Measurements from ENCODE around the gene CACNA1E.

Gene CACNA1E

DNA sequence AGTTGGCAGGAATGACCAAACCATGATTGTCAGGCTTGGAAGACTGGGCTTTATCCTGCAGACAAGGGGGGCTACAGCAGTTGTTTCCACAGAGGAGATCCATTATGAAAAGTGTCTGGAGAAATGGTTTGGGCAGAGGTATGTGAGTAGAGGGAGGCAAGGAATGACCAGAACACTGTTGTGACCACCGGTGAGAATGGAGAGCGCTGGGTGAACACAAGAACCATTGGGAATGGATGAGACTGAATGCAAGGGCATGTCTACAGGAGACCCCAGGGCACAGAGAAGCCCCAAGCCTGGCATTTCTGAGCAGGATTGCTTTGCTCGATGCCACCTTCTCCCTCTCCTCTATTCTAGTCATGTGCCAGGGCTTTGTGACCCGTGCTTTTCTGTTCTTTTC is 125.1 kb downstream of the CACNA1E start:
- TF ChIP-seq CSDC2 (CRISPR knock-in tag; IDR thresholded peaks at IDR 0.05) = no peak
- no peak for TF ChIP-seq TOX (CRISPR knock-in tag; IDR thresholded peaks at IDR 0.05; ENCODE audit: borderline replicate concordance)
- TF ChIP-seq ESRRG (CRISPR knock-in tag; IDR thresholded peaks at IDR 0.05) = no peak
- TF ChIP-seq, protein P1, sequence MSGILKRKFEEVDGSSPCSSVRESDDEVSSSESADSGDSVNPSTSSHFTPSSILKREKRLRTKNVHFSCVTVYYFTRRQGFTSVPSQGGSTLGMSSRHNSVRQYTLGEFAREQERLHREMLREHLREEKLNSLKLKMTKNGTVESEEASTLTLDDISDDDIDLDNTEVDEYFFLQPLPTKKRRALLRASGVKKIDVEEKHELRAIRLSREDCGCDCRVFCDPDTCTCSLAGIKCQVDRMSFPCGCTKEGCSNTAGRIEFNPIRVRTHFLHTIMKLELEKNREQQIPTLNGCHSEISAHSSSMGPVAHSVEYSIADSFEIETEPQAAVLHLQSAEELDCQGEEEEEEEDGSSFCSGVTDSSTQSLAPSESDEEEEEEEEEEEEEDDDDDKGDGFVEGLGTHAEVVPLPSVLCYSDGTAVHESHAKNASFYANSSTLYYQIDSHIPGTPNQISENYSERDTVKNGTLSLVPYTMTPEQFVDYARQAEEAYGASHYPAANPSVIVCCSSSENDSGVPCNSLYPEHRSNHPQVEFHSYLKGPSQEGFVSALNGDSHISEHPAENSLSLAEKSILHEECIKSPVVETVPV (CRISPR knock-in tag; IDR thresholded peaks at IDR 0.05) = no peak
- TF ChIP-seq, protein P2, sequence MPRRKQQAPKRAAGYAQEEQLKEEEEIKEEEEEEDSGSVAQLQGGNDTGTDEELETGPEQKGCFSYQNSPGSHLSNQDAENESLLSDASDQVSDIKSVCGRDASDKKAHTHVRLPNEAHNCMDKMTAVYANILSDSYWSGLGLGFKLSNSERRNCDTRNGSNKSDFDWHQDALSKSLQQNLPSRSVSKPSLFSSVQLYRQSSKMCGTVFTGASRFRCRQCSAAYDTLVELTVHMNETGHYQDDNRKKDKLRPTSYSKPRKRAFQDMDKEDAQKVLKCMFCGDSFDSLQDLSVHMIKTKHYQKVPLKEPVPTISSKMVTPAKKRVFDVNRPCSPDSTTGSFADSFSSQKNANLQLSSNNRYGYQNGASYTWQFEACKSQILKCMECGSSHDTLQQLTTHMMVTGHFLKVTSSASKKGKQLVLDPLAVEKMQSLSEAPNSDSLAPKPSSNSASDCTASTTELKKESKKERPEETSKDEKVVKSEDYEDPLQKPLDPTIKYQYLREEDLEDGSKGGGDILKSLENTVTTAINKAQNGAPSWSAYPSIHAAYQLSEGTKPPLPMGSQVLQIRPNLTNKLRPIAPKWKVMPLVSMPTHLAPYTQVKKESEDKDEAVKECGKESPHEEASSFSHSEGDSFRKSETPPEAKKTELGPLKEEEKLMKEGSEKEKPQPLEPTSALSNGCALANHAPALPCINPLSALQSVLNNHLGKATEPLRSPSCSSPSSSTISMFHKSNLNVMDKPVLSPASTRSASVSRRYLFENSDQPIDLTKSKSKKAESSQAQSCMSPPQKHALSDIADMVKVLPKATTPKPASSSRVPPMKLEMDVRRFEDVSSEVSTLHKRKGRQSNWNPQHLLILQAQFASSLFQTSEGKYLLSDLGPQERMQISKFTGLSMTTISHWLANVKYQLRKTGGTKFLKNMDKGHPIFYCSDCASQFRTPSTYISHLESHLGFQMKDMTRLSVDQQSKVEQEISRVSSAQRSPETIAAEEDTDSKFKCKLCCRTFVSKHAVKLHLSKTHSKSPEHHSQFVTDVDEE (CRISPR knock-in tag; IDR thresholded peaks at IDR 0.05) = no peak
- TF ChIP-seq ZFP3 (CRISPR knock-in tag; IDR thresholded peaks at IDR 0.05) = no peak
- no peak for TF ChIP-seq BACH2 (CRISPR knock-in tag; IDR thresholded peaks at IDR 0.05; ENCODE audit: borderline replicate concordance)
- no peak for TF ChIP-seq ZNF70 (CRISPR knock-in tag; IDR thresholded peaks at IDR 0.05)
- TF ChIP-seq, protein P3, sequence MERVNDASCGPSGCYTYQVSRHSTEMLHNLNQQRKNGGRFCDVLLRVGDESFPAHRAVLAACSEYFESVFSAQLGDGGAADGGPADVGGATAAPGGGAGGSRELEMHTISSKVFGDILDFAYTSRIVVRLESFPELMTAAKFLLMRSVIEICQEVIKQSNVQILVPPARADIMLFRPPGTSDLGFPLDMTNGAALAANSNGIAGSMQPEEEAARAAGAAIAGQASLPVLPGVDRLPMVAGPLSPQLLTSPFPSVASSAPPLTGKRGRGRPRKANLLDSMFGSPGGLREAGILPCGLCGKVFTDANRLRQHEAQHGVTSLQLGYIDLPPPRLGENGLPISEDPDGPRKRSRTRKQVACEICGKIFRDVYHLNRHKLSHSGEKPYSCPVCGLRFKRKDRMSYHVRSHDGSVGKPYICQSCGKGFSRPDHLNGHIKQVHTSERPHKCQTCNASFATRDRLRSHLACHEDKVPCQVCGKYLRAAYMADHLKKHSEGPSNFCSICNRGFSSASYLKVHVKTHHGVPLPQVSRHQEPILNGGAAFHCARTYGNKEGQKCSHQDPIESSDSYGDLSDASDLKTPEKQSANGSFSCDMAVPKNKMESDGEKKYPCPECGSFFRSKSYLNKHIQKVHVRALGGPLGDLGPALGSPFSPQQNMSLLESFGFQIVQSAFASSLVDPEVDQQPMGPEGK (CRISPR knock-in tag; IDR thresholded peaks at IDR 0.05; ENCODE audit: borderline replicate concordance) = no peak
- TF ChIP-seq ZNF8 (CRISPR knock-in tag; IDR thresholded peaks at IDR 0.05) = no peak
- TF ChIP-seq, protein P4, sequence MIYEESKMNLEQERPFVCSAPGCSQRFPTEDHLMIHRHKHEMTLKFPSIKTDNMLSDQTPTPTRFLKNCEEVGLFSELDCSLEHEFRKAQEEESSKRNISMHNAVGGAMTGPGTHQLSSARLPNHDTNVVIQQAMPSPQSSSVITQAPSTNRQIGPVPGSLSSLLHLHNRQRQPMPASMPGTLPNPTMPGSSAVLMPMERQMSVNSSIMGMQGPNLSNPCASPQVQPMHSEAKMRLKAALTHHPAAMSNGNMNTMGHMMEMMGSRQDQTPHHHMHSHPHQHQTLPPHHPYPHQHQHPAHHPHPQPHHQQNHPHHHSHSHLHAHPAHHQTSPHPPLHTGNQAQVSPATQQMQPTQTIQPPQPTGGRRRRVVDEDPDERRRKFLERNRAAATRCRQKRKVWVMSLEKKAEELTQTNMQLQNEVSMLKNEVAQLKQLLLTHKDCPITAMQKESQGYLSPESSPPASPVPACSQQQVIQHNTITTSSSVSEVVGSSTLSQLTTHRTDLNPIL (CRISPR knock-in tag; IDR thresholded peaks at IDR 0.05; ENCODE audit: low read depth) = no peak
- no peak for TF ChIP-seq ZC3H10 (CRISPR knock-in tag; IDR thresholded peaks at IDR 0.05)
- TF ChIP-seq GLIS3 (CRISPR knock-in tag; IDR thresholded peaks at IDR 0.05) = no peak
- no peak for TF ChIP-seq TCF4 (CRISPR knock-in tag; IDR thresholded peaks at IDR 0.05; ENCODE audit: borderline replicate concordance)
- TF ChIP-seq SNAI2 (CRISPR knock-in tag; IDR thresholded peaks at IDR 0.05) = no peak
- TF ChIP-seq ARNTL (CRISPR knock-in tag; IDR thresholded peaks at IDR 0.05; ENCODE audit: borderline replicate concordance, low read depth) = no peak
- TF ChIP-seq OSR1 (CRISPR knock-in tag; IDR thresholded peaks at IDR 0.05) = no peak
- TF ChIP-seq ZNF565 (CRISPR knock-in tag; conservative IDR thresholded peaks at IDR 0.05; ENCODE audit: low read depth) = no peak
- no peak for TF ChIP-seq ZFP30 (CRISPR knock-in tag; IDR thresholded peaks at IDR 0.05)
- TF ChIP-seq RARB (CRISPR knock-in tag; IDR thresholded peaks at IDR 0.05) = no peak
- ATAC-seq = no peak

DNA sequence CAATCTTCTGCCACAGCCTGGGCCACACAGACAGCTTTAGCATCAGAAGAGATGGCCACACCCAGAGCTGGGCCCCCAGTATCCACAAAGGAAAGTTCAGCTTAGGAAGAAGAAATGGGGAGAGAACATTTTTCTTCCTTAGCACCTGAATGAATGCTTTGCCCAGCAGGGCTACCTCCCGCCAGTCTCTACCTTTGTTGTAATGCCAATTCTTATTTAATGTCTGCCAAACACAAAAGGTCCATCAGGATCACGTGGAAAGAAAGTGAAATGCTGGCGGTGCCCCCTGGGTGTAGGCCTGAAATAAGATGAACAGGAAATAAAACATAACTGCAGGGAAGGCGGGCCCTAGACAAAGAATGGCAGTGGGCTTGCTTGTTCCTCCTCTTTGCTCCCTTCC is 125.6 kb downstream of the CACNA1E start:
- TF ChIP-seq ARNTL (CRISPR knock-in tag; IDR thresholded peaks at IDR 0.05; ENCODE audit: borderline replicate concordance, low read depth) (no peak), ZC3H10 (CRISPR knock-in tag; IDR thresholded peaks at IDR 0.05) (no peak), ZFP3 (CRISPR knock-in tag; IDR thresholded peaks at IDR 0.05) (no peak), BACH2 (CRISPR knock-in tag; IDR thresholded peaks at IDR 0.05; ENCODE audit: borderline replicate concordance) (no peak), ZNF565 (CRISPR knock-in tag; conservative IDR thresholded peaks at IDR 0.05; ENCODE audit: low read depth) (no peak), PPARA (CRISPR knock-in tag; IDR thresholded peaks at IDR 0.05; ENCODE audit: borderline replicate concordance) (no peak), RARB (CRISPR knock-in tag; IDR thresholded peaks at IDR 0.05) (no peak), CSDC2 (CRISPR knock-in tag; IDR thresholded peaks at IDR 0.05) (no peak), ZFP30 (CRISPR knock-in tag; IDR thresholded peaks at IDR 0.05) (no peak)
- TF ChIP-seq, protein P5, sequence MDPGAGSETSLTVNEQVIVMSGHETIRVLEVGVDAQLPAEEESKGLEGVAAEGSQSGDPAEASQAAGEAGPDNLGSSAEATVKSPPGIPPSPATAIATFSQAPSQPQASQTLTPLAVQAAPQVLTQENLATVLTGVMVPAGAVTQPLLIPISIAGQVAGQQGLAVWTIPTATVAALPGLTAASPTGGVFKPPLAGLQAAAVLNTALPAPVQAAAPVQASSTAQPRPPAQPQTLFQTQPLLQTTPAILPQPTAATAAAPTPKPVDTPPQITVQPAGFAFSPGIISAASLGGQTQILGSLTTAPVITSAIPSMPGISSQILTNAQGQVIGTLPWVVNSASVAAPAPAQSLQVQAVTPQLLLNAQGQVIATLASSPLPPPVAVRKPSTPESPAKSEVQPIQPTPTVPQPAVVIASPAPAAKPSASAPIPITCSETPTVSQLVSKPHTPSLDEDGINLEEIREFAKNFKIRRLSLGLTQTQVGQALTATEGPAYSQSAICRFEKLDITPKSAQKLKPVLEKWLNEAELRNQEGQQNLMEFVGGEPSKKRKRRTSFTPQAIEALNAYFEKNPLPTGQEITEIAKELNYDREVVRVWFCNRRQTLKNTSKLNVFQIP (CRISPR knock-in tag; IDR thresholded peaks at IDR 0.05; ENCODE audit: borderline replicate concordance, low read depth) = no peak
- TF ChIP-seq, protein P3 (CRISPR knock-in tag; IDR thresholded peaks at IDR 0.05; ENCODE audit: borderline replicate concordance) = no peak
- TF ChIP-seq, protein P4 (CRISPR knock-in tag; IDR thresholded peaks at IDR 0.05; ENCODE audit: low read depth) = no peak
- ATAC-seq = no peak

Measured in SK-N-SH treated with all-trans-retinoic acid at 6 μM for 48 hours (cell line).